Inferior parietal cortex (tissue), 1 donor: ENCODE results near the gene PRDX2.
"Not testable (repeated sequence)": the region's sequence is repeated elsewhere in the genome, so short reads cannot be mapped to it uniquely, and the experiment has no call there.

Source experiments
- DNase-seq: peaks from one replicate; pipeline ENCODE4 v3.0.0-alpha.2; 2016; ENCODE audit errors: extremely low spot score

PRDX2 gene

GRCh38 chr19:12825254-12826131 is 23.9 kb upstream of the PRDX2 start:
- no peak for DNase-seq

- DNase-seq: no peak
Observed at GRCh38 chr19:12821761-12822160, 20.2 kb upstream of the PRDX2 start.

- not testable (repeated sequence) for DNase-seq
Observed at GRCh38 chr19:12817810-12818209, 16.2 kb upstream of the PRDX2 start.

- DNase-seq: not testable (repeated sequence)
Observed at GRCh38 chr19:12817188-12817587, 15.6 kb upstream of the PRDX2 start.

- no peak for DNase-seq
Observed at GRCh38 chr19:12815088-12815487, 13.5 kb upstream of the PRDX2 start.

- DNase-seq: peak; percentile 90
Observed at GRCh38 chr19:12806242-12807081, 4.9 kb upstream of the PRDX2 start, which contains the start of gene RNASEH2A. Gene RNASEH2A (plus strand): TSS chr19:12806584. CDS start chr19:12806674, 90 bp downstream.

GRCh38 chr19:12804051-12804450 is 2.5 kb upstream of the PRDX2 start:
- no peak for DNase-seq

- DNase-seq: no peak
Observed at GRCh38 chr19:12802267-12803106, 887 bp upstream of the PRDX2 start.

- DNase-seq: no peak
Observed at GRCh38 chr19:12800923-12801465, 606 bp downstream of the PRDX2 start.

- no peak for DNase-seq
Observed at GRCh38 chr19:12800466-12800770, 1.2 kb downstream of the PRDX2 start.

GRCh38 chr19:12799742-12800465 is 1.7 kb downstream of the PRDX2 start:
- DNase-seq: no peak

GRCh38 chr19:12797607-12798006 is 4.0 kb downstream of the PRDX2 start:
- not testable (repeated sequence) for DNase-seq

GRCh38 chr19:12797141-12797587 is 4.4 kb downstream of the PRDX2 start:
- no peak for DNase-seq

- peak; percentile 91 for DNase-seq
Observed at GRCh38 chr19:12796146-12797071, 5.2 kb downstream of the PRDX2 start.

- no peak for DNase-seq
Observed at GRCh38 chr19:12794971-12795381, 6.6 kb downstream of the PRDX2 start.

- no peak for DNase-seq
Observed at GRCh38 chr19:12794196-12794941, 7.2 kb downstream of the PRDX2 start.

GRCh38 chr19:12793290-12794195 is 8.1 kb downstream of the PRDX2 start:
- DNase-seq: peak; percentile 93

GRCh38 chr19:12792853-12793289 is 8.7 kb downstream of the PRDX2 start:
- DNase-seq: no peak
